A549 (cell line): ENCODE data around the gene MISFA. TPM values are rescaled to one million over a fixed set of nuclear protein-coding genes. Genes with fewer than 3 reads are reported as not detected.

ENCODE experiments used
- ATAC-seq, 2 experiments: fragments of 200-7000 bp in 1 of 2; fragments of >200 bp in 1 of 2; cut with Nextera tagmentation in 1 of 2; cut with Tn5 transposase in 1 of 2; 3 replicates each; pipeline versions ENCODE4 v1.8.0 to v1.9.1; 2018 to 2020; ENCODE audit warnings: mild to moderate bottlenecking in 1 of 2, moderate library complexity in 1 of 2
- CTCF ChIA-PET: fragments of 300-600 bp; sonication (Branson Sonifier 250); formaldehyde crosslinking; extraction: SDS; loops from one replicate; lab custom pipeline; 2021; ENCODE audit warnings: antibody characterized with exemption, inconsistent platforms; lab: Yijun Ruan, JAX
- POLR2A ChIA-PET: fragments of 350-600 bp; formaldehyde crosslinking; extraction: SDS; loops from one replicate; lab custom pipeline; 2021; ENCODE audit warnings: antibody characterized with exemption, inconsistent platforms; lab: Yijun Ruan, JAX
- DNase-seq, 2 experiments: peaks; one replicate each; pipeline versions ENCODE4 v3.0.0 to v3.0.0-alpha.2; 2011 to 2016; ENCODE audit warnings: low read depth in 1 of 2, low spot score in 1 of 2
- FAIRE-seq: peaks from 2 replicates; lab custom pipeline; 2011; peaks lifted over from hg19 to GRCh38; lab: Jason Lieb, UNC
- H3K27ac ChIP-seq, 2 experiments: fragments of >200 bp; sonication (Bioruptor Twin); formaldehyde crosslinking; 3 replicates each; pipeline ENCODE4 v1.5.1; 2016 to 2017
- H3K4me1 ChIP-seq: fragments of >200 bp; sonication (Bioruptor Twin); formaldehyde crosslinking; 3 replicates; pipeline ENCODE4 v1.6.1; 2016
- H3K4me2 ChIP-seq: fragments of >200 bp; sonication (Bioruptor Twin); formaldehyde crosslinking; 3 replicates; pipeline ENCODE4 v1.6.1; 2016
- H3K4me3 ChIP-seq: fragments of >200 bp; sonication (Bioruptor Twin); formaldehyde crosslinking; 3 replicates; pipeline ENCODE4 v1.5.1; 2016
- H3K9me3 ChIP-seq: fragments of >200 bp; sonication (Bioruptor Twin); formaldehyde crosslinking; 3 replicates; pipeline ENCODE4 v1.6.1; 2016
- CTCF ChIP-seq: fragments of >200 bp; sonication (Bioruptor Twin); formaldehyde crosslinking; IDR thresholded peaks from 3 replicates; pipeline ENCODE4 v1.5.1; 2016
- HDAC2 ChIP-seq: fragments of 200-600 bp; sonication (generic); IDR thresholded peaks from 2 replicates; pipeline ENCODE4 v1.6.1; 2016
- RAD21 ChIP-seq, 2 experiments: fragments of >200 bp in 1 of 2; sonication (Bioruptor Twin) in 1 of 2; formaldehyde crosslinking in 1 of 2; IDR thresholded peaks in 1 of 2; conservative IDR thresholded peaks in 1 of 2; 2 replicates in 1 of 2; 3 replicates in 1 of 2; pipeline ENCODE4 v1.6.1; 2012 to 2018; ENCODE audit warnings: inconsistent platforms in 1 of 2
- SMC3 ChIP-seq: fragments of >200 bp; sonication (Bioruptor Twin); formaldehyde crosslinking; IDR thresholded peaks from 3 replicates; pipeline ENCODE4 v1.6.1; 2018; ENCODE audit warnings: inconsistent platforms
- WGBS: methylation state at CpG from one replicate; pipeline ENCODE4 v1.1.6; 2017; ENCODE audit errors: missing lambda C conversion rate; 5-methylcytosine and 5-hydroxymethylcytosine counted together
- polyA plus RNA-seq, 4 experiments: library from polyadenylated mRNA; depleted of rRNA in 3 of 4; stranded (reverse); fragments of >200 nt; fragmentation: RNase III in 1 of 4; extraction: RNeasy Plus Mini Kit Qiagen cat#74134 plus additional on column Dnase treatment in 1 of 4; gene quantifications; 2 replicates in 3 of 4; 3 replicates in 1 of 4; pipeline ENCODE4 v1.2.3, GENCODE V29; 2011 to 2017

MISFA gene
- polyA plus RNA-seq, 2 of the 4 experiments (the other 2 are of a cell fraction): 1.7 to 6.3 TPM

- Histone ChIP-seq H3K4me3 (no peak overlapping the region), H3K4me1 (no peaks in the 10 kb centered on the region), H3K9me3 (no peaks in the 10 kb centered on the region), H3K4me2 (no peak overlapping the region), H3K27ac (no peak overlapping the region)
- ChIA-PET CTCF (interaction anchor here (0.6 to 1.9 kb wide), 8 partner anchors 25 to 536 kb away, joined by 3 to 5 read pairs (median 4); no protein-coding TSS in a partner anchor), POLR2A (no interaction called here)
- FAIRE-seq: no peak
- 71% methylated on average over 19 of the region's 19 CpGs for WGBS
- ATAC-seq: peak; percentile 47 to 84; a peak in 4 of 6 replicates
- DNase-seq: peak in 1 of 2 experiments; percentile 80
- TF ChIP-seq SMC3 (peak; percentile 24; the same call in 1 of the 3 replicates), RAD21 (conservative IDR thresholded peaks at IDR 0.05 in 1 of 2, IDR thresholded peaks at IDR 0.05 in 1 of 2) (peak; percentile 45 to 63), HDAC2 (no peak), CTCF (peak; percentile 45)
These were observed 51.4 kb downstream of the MISFA start for GRCh38 chr11:18650859-18651557.

Other genes with a start within 250 kb of the MISFA start
- gene LDHA, start 205.2 kb upstream of the MISFA start, polyA plus RNA-seq (2011; rRNA removed): 1,975 and 2,571 TPM in 2 replicates
- gene LDHA, start 205.2 kb upstream of the MISFA start, polyA plus RNA-seq (2017; fragmentation: RNase III; extraction: RNeasy Plus Mini Kit Qiagen cat#74134 plus additional on column Dnase treatment): 4,094 to 4,418 TPM (median 4,099 TPM) in 3 replicates
- gene LDHC, start 187.5 kb upstream of the MISFA start, polyA plus RNA-seq (2011; rRNA removed): 0.23 and 0.30 TPM in 2 replicates
- 0.12 to 0.17 TPM (median 0.15 TPM) in 3 replicates for gene LDHC, start 187.5 kb upstream of the MISFA start, polyA plus RNA-seq (2017; fragmentation: RNase III; extraction: RNeasy Plus Mini Kit Qiagen cat#74134 plus additional on column Dnase treatment)
- not detected in 2 replicates for gene LDHAL6A, start 143.9 kb upstream of the MISFA start, polyA plus RNA-seq (2011; rRNA removed)
- not detected in 3 replicates for gene LDHAL6A, start 143.9 kb upstream of the MISFA start, polyA plus RNA-seq (2017; fragmentation: RNase III; extraction: RNeasy Plus Mini Kit Qiagen cat#74134 plus additional on column Dnase treatment)
- gene TSG101, start 72.8 kb upstream of the MISFA start, polyA plus RNA-seq (2011; rRNA removed): 161 and 233 TPM in 2 replicates
- gene TSG101, start 72.8 kb upstream of the MISFA start, polyA plus RNA-seq (2017; fragmentation: RNase III; extraction: RNeasy Plus Mini Kit Qiagen cat#74134 plus additional on column Dnase treatment): 111 to 116 TPM (median 112 TPM) in 3 replicates
- 36.7 and 41.2 TPM in 2 replicates for gene UEVLD, start 11.1 kb upstream of the MISFA start, polyA plus RNA-seq (2011; rRNA removed)
- 30.6 to 36.5 TPM (median 34.7 TPM) in 3 replicates for gene UEVLD, start 11.1 kb upstream of the MISFA start, polyA plus RNA-seq (2017; fragmentation: RNase III; extraction: RNeasy Plus Mini Kit Qiagen cat#74134 plus additional on column Dnase treatment)
- 16.2 and 24.6 TPM in 2 replicates for gene SPTY2D1, start 34.6 kb downstream of the MISFA start, polyA plus RNA-seq (2011; rRNA removed)
- gene SPTY2D1, start 34.6 kb downstream of the MISFA start, polyA plus RNA-seq (2017; fragmentation: RNase III; extraction: RNeasy Plus Mini Kit Qiagen cat#74134 plus additional on column Dnase treatment): 14.1 to 14.9 TPM (median 14.1 TPM) in 3 replicates
- gene TMEM86A, start 99.0 kb downstream of the MISFA start, polyA plus RNA-seq (2011; rRNA removed): 0.10 and 0.16 TPM in 2 replicates
- 0.21 to 0.41 TPM (median 0.25 TPM) in 3 replicates for gene TMEM86A, start 99.0 kb downstream of the MISFA start, polyA plus RNA-seq (2017; fragmentation: RNase III; extraction: RNeasy Plus Mini Kit Qiagen cat#74134 plus additional on column Dnase treatment)
- gene IGSF22, start 126.4 kb downstream of the MISFA start, polyA plus RNA-seq (2011; rRNA removed): 0.06 TPM in 1 of 2 replicates, not detected in the other
- 0.03 TPM in 2 of 3 replicates, not detected in the other for gene IGSF22, start 126.4 kb downstream of the MISFA start, polyA plus RNA-seq (2017; fragmentation: RNase III; extraction: RNeasy Plus Mini Kit Qiagen cat#74134 plus additional on column Dnase treatment)
- 0.04 TPM in 1 of 2 replicates, not detected in the other for gene PTPN5, start 192.0 kb downstream of the MISFA start, polyA plus RNA-seq (2011; rRNA removed)
- gene PTPN5, start 192.0 kb downstream of the MISFA start, polyA plus RNA-seq (2017; fragmentation: RNase III; extraction: RNeasy Plus Mini Kit Qiagen cat#74134 plus additional on column Dnase treatment): 0.04 TPM in 1 of 3 replicates, not detected in the others